GM12872 (cell line): ENCODE measurements around the gene RPL23.

Source experiments
- TF ChIP-seq, protein P1 (sequence below): IDR thresholded peaks from 3 replicates; pipeline ENCODE4 v1.5.1; 2011; ENCODE audit warnings: low read depth, mild to moderate bottlenecking, low read length, moderate library complexity; ENCODE audit not compliant: insufficient read depth

The RPL23 gene

DNA sequence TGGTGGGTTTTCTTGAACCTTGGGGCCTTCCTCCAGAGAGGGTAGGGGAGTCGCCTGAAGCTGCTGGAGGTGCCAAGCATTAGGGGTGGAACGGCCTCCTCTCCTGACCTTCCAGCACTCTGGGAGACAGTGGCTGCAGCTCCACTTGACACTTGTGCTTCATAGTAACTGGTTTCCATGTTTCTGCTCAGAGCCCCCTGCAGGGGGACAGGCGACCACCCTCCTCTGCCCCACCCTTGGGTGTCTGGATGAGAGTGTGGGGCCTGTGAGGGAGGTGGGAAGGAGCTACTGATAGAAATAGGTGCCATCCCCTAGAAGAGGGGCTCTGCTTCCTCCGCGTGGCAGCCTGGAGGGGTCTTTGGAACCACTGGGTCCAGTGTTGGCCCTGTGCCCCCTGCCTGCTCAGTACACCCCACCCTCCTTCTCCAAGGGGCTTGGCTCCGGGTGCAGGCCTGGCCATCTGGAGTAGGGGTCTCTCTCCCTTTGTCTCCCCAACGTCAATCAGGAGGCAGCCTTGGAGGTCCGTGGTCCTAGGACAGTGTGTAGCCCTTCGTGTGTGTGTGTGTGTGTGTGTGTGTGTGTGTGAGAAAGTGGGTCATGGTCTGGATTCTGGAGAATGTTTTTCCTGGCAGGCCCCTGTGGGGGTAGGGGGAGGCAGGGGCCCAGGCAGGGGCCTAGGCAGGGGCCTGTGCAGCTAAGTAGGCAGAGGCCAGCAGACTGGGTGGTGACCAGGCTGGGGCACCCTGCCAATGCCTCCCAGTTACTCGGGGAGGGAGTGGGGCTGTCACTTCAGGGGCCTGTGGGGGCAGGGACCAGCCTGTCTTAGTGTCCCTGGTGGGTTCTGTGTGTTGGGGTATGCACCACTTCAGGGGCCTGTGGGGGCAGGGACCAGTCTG is 21.2 kb upstream of the RPL23 start:
- TF ChIP-seq, protein P1, sequence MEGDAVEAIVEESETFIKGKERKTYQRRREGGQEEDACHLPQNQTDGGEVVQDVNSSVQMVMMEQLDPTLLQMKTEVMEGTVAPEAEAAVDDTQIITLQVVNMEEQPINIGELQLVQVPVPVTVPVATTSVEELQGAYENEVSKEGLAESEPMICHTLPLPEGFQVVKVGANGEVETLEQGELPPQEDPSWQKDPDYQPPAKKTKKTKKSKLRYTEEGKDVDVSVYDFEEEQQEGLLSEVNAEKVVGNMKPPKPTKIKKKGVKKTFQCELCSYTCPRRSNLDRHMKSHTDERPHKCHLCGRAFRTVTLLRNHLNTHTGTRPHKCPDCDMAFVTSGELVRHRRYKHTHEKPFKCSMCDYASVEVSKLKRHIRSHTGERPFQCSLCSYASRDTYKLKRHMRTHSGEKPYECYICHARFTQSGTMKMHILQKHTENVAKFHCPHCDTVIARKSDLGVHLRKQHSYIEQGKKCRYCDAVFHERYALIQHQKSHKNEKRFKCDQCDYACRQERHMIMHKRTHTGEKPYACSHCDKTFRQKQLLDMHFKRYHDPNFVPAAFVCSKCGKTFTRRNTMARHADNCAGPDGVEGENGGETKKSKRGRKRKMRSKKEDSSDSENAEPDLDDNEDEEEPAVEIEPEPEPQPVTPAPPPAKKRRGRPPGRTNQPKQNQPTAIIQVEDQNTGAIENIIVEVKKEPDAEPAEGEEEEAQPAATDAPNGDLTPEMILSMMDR, result no peak

DNA sequence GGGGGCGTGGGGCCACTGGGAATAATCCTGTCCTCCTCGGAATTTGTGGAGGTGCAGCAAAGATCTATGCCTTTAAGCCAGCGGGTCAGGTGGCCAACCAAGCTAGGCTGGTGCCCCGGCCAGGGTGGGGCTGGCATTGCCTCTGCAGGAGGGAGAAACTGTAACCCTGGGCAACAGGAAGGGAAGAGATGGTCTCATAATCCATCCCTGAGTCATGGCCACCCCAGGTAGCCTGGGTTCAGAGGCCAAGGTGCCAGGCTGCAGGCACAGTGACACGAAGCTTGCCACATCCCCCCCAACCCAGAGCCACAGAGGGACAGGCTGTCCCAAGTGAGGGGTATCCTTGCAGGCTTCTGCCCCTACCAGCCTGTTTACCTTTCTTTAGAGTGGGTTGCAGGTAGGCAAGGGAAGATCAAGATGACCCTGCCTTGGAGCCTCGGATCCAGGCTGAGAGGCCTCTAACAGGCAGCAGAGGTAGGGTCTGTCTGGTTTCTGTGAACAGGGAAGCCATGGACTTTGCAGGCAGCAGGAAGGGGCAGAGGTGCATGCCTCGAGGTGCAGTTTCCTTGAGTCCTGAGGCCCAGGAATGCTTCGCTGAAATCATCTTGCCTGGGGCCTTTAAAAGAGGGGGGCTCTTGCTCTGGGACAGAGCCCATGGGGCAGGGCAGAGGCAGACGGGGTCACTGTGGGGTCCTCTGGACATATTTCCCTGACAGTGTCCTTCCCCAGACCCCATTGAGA is 20.3 kb upstream of the RPL23 start:
- TF ChIP-seq, protein P1, result no peak

DNA sequence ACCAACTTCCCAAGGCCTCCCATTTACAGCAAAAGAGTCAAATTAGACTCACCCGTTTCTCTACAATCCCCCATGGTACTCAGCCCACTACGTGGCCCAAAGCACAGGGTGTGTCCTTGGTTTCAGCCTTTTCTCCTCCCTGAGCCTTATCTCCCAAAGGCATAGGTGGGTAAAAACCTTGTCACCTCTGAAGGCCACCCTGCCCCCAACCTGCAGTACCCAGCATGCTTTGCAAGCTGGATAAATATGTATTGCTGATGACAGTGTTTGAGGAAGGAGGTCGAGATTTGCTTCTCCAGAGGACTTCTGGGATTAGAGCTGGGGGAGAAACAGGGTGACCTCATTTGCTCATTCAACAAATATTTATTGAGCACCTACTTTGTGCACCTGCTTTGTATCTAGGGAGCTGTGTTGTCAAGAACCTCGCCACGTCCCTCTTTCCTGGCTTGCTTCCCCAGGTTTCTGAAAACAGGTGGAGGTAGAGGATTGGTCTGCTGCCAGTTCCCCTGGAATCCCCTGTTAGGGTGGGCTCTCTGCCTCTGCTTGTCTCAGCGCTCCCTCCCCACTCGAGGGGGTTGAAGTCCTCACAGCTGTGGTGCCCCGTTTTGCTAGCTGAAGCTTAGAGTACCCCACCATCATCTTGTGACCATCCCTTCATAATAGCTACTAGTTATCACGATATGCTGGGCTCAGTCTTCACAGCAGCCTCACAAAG is 19.3 kb upstream of the RPL23 start:
- TF ChIP-seq, protein P1, result no peak

DNA sequence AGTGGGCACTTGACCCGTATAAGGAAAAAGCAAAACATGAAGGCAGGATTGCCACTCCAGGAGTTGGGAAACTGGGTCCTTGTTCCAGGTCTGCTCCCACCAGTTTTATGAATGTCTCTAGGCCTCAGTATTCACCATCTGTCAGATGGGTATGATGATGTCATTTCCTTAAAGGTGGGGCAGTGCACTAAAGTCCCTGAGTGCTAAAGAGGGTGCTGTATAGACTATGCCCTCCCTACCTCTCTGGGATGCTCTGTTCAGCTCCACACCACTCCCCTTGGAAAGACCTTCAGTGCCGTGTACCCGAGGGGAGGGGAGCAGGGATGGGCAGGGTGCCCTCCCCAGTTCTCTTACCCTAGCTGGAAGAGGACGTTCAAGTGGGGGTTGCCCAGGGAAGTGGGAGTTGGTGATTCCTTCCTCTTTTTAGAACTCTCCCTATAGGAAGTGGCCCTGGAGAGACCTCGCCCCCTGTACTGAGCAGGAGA is 18.5 kb upstream of the RPL23 start:
- TF ChIP-seq, protein P1, result no peak

DNA sequence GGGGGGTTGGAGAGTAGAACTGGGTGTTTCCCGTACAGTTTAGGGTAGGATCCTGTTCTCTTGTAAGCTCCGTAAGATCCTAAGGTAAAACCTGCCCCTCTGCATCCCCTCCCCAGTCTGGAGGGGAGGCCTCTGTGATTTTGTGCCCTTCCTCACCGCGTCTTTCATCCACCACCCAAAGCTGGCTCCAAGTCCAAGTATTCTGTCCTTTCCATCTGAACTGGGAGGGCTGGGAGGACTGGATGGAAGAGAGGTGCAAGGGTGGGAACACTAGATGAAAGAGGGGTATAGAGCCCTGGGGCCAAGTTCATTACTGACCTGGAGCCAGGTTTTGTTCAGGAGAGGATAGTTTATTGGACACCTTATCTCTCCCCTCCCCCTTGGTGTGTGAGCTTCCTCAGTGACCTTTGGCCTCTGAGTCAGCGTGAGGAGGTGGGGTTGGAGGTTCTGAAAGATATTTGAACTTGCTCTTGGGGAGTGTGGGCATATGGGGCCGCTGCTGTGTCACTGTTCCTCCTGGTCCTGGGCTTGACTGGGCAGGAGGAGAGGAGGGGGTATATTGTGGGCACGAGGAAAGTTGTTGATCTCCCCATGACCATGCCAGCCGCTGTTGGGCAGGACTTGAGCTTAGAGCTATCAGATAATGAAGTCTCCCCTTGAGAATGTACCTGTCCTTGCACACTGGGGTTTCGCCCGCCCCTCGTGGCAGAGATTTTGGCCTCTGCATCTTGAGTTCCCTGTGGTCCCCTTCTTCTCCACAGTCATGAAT is 17.9 kb upstream of the RPL23 start:
- TF ChIP-seq, protein P1, result peak; percentile 15; the same call in 1 of the 3 replicates

DNA sequence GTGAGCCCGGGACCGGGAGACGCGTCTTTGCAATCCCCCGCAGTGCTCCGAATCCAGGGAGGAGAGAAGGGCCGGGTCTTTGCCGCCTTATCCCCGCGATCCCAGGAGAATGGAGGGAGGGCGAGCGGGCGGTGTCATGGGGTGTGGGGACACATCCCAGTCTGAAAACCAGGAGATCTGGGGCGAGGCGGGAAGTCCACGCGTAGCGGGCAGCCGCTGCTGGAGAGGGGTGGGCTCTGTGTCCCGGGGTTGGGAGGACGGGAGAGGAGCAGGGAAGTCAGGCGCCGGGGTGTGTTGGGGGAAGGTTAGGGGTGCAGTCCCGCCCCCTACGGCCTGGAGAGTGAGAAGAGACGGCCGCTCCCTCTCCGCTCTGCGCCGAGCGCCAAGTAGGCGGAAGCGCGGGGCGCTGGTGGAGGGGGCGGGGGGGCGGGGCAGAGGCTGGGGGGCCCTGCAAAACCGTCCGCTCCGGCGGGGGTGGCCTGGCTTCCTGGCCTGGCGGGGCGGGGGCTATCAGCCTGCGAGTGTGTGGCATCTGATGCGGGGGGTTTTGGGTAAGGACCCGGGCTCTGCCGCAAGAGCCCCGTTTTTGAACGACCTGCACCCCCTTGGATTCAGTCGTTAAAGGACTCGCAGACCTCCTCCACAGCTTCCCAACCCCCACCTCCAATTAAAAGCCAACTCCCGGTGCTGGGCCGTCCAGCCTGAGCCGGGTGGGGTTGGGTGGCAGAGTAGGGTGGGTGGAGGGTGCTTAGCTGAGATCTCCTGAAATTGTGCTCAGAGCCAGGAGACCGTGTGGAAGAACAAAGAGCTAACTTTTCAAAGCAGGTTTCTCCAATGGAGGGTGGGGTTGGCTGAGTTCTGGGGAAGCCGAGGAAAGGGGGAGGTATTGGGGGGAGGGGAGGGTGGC is 17.0 kb upstream of the RPL23 start:
- TF ChIP-seq, protein P1, result no peak
